ENCODE measurements around the gene FBXL17. TPM values are rescaled to one million over a fixed set of nuclear protein-coding genes. Genes with fewer than 3 reads are reported as not detected.

FBXL17 gene
- total and polyA plus RNA-seq, 2 donors (not counting 1 experiment from before 2014, with no cell fraction given): 7.3 to 40.3 TPM

GRCh38 chr5:107814183-107814827 is 567.6 kb downstream of the FBXL17 start:
- ChIA-PET POLR2A (no interaction called here), CTCF (interaction anchor here (0.5 kb wide), 1 partner anchor 10 kb away, joined by 6 read pairs; no protein-coding TSS in a partner anchor)
- no peak overlapping the region for H2AFZ ChIP-seq (ENCODE audit: insufficient read depth, low read depth, low read length, poor library complexity, severe bottlenecking)
- no peak overlapping the region for H3K9ac ChIP-seq (ENCODE audit: low read length)
- H3K79me2 ChIP-seq (ENCODE audit: control insufficient read depth, insufficient read depth, low read length): no peaks in the 10 kb centered on the region
- H3K27me3 Mint-ChIP-seq: peaks cover 8% of the 10 kb centered on the region
- 91% methylated on average over 3 of the region's 7 CpGs for WGBS (ENCODE audit: insufficient coverage)
- ATAC-seq (ENCODE audit: low read depth) (no peak), DNase-seq (no peak)
- H3K4me3 Mint-ChIP-seq: no peak overlapping the region
- peaks cover 0 to 4% (median 0%) of the 10 kb centered on the region in 3 donors for H3K9me3 ChIP-seq (ENCODE audit: control extremely low read depth in 1 of 3, control insufficient read depth in 2 of 3, insufficient read depth in 1 of 3, low read length in 2 of 3)
- no peak overlapping the region for H3K27ac Mint-ChIP-seq
- H3K27ac ChIP-seq (ENCODE audit: low read length in 2 of 2): no peak overlapping the region
- peaks cover 4% of the 10 kb centered on the region for H3K9me3 Mint-ChIP-seq (ENCODE audit: insufficient read depth)
- no peak overlapping the region for H3K4me3 ChIP-seq (ENCODE audit: control extremely low read depth in 1 of 5, extremely low read depth in 1 of 5, insufficient read depth in 1 of 5, low read depth in 2 of 5, low read length in 4 of 5)
- intact Hi-C loops (cut with micrococcal nuclease): no loop called here
- no peaks in the 10 kb centered on the region for H3K4me1 Mint-ChIP-seq
- no peak for TF ChIP-seq EZH2 (IDR thresholded peaks at IDR 0.05; ENCODE audit: borderline replicate concordance, insufficient read depth, low read depth, low read length, poor library complexity, severe bottlenecking)
- TF ChIP-seq, protein P1, sequence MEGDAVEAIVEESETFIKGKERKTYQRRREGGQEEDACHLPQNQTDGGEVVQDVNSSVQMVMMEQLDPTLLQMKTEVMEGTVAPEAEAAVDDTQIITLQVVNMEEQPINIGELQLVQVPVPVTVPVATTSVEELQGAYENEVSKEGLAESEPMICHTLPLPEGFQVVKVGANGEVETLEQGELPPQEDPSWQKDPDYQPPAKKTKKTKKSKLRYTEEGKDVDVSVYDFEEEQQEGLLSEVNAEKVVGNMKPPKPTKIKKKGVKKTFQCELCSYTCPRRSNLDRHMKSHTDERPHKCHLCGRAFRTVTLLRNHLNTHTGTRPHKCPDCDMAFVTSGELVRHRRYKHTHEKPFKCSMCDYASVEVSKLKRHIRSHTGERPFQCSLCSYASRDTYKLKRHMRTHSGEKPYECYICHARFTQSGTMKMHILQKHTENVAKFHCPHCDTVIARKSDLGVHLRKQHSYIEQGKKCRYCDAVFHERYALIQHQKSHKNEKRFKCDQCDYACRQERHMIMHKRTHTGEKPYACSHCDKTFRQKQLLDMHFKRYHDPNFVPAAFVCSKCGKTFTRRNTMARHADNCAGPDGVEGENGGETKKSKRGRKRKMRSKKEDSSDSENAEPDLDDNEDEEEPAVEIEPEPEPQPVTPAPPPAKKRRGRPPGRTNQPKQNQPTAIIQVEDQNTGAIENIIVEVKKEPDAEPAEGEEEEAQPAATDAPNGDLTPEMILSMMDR (IDR thresholded peaks at IDR 0.05): no peak
- no peaks in the 10 kb centered on the region for H4K20me1 ChIP-seq (ENCODE audit: control insufficient read depth, insufficient read depth, low read length, poor library complexity, severe bottlenecking)
- H3K36me3 ChIP-seq (replicated peaks in 1 of 2; ENCODE audit: control extremely low read depth in 1 of 2, control insufficient read depth in 1 of 2, extremely low read depth in 1 of 2, insufficient read depth in 2 of 2, low read length in 1 of 2): no peaks in the 10 kb centered on the region
- no peaks in the 10 kb centered on the region for H3K4me1 ChIP-seq (ENCODE audit: control insufficient read depth in 2 of 2, insufficient read depth in 2 of 2, low read length in 2 of 2)
- H3K27me3 ChIP-seq (replicated peaks in 1 of 4; ENCODE audit: control extremely low read depth in 1 of 4, control insufficient read depth in 3 of 4, insufficient read depth in 4 of 4, low read length in 3 of 4): peaks cover 0 to 3% (median 0%) of the 10 kb centered on the region in 4 experiments
- no peak overlapping the region for H3K4me2 ChIP-seq (replicated peaks; ENCODE audit: low read depth, low read length, poor library complexity, severe bottlenecking)

DNA sequence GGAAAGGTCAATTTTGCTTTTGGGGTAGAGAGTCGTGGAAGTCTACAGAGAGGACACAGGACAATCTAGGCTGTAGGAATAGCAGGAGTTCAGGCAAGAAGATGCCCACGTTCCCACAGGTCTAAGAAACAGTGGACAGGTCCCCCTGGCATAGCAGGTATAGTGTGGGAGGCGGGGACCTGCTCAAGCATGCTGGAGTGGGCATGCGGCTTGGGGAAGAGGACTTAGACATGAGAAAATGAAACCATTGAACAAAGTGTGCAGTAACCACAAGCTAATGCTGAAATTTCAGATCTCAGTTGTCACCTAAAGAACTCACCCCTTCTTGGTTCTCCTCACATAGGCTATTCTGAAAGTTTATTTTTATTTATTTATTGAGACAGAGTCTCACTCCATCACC is 568.3 kb downstream of the FBXL17 start:
- WGBS (ENCODE audit: insufficient coverage): 93% methylated on average over 3 of the region's 4 CpGs
- no peak for TF ChIP-seq EZH2 (IDR thresholded peaks at IDR 0.05; ENCODE audit: borderline replicate concordance, insufficient read depth, low read depth, low read length, poor library complexity, severe bottlenecking)
- TF ChIP-seq, protein P1 (IDR thresholded peaks at IDR 0.05): no peak
- Histone ChIP-seq H3K9me3 (ENCODE audit: control extremely low read depth in 1 of 3, control insufficient read depth in 2 of 3, insufficient read depth in 1 of 3, low read length in 2 of 3) (peaks cover 0 to 4% (median 0%) of the 10 kb centered on the region in 3 donors), H3K79me2 (ENCODE audit: control insufficient read depth, insufficient read depth, low read length) (no peaks in the 10 kb centered on the region), H3K4me2 (replicated peaks; ENCODE audit: low read depth, low read length, poor library complexity, severe bottlenecking) (no peak overlapping the region), H3K27me3 (replicated peaks in 1 of 4; ENCODE audit: control extremely low read depth in 1 of 4, control insufficient read depth in 3 of 4, insufficient read depth in 4 of 4, low read length in 3 of 4) (peaks cover 0 to 3% (median 0%) of the 10 kb centered on the region in 4 experiments), H3K4me1 (ENCODE audit: control insufficient read depth in 2 of 2, insufficient read depth in 2 of 2, low read length in 2 of 2) (no peaks in the 10 kb centered on the region), H3K9ac (ENCODE audit: low read length) (no peak overlapping the region), H3K36me3 (replicated peaks in 1 of 2; ENCODE audit: control extremely low read depth in 1 of 2, control insufficient read depth in 1 of 2, extremely low read depth in 1 of 2, insufficient read depth in 2 of 2, low read length in 1 of 2) (no peaks in the 10 kb centered on the region), H2AFZ (ENCODE audit: insufficient read depth, low read depth, low read length, poor library complexity, severe bottlenecking) (no peak overlapping the region), H4K20me1 (ENCODE audit: control insufficient read depth, insufficient read depth, low read length, poor library complexity, severe bottlenecking) (no peaks in the 10 kb centered on the region), H3K4me3 (ENCODE audit: control extremely low read depth in 1 of 5, extremely low read depth in 1 of 5, insufficient read depth in 1 of 5, low read depth in 2 of 5, low read length in 4 of 5) (no peak overlapping the region), H3K27ac (ENCODE audit: low read length in 2 of 2) (no peak overlapping the region)
- Mint-ChIP-seq H3K27ac (no peak overlapping the region), H3K9me3 (ENCODE audit: insufficient read depth) (peaks cover 4% of the 10 kb centered on the region), H3K4me1 (no peaks in the 10 kb centered on the region), H3K27me3 (peaks cover 5% of the 10 kb centered on the region), H3K4me3 (no peak overlapping the region)
- ChIA-PET CTCF (no interaction called here), POLR2A (no interaction called here)
- DNase-seq (no peak), ATAC-seq (ENCODE audit: low read depth) (no peak)
- intact Hi-C loops (cut with micrococcal nuclease): no loop called here
